Prostate gland (tissue), 2 donors: Measurements from ENCODE around the gene SNCG. TPM values are rescaled to one million over a fixed set of nuclear protein-coding genes. Genes with fewer than 3 reads are reported as not detected.
"Not testable (repeated sequence)": the region's sequence is repeated elsewhere in the genome, so short reads cannot be mapped to it uniquely, and the experiment has no call there.

Source experiments
- DNase-seq: peaks from one replicate; pipeline ENCODE4 v3.0.0-alpha.2; 2019; ENCODE audit warnings: low spot score
- H3K27ac ChIP-seq, 2 donors: fragments of 200-600 bp; sonication (generic); 2 replicates each; pipeline ENCODE4 v1.5.1; 2017 to 2019
- H3K27me3 ChIP-seq: fragments of 200-600 bp; sonication (generic); replicated peaks from 2 replicates; pipeline ENCODE4 v1.5.1; 2019; ENCODE audit not compliant: insufficient read depth
- H3K36me3 ChIP-seq, 2 donors: fragments of 200-600 bp; sonication (generic); 1 replicate in 1 of 2; 2 replicates in 1 of 2; pipeline versions ENCODE4 v1.5.1 to v1.8.1; 2017 to 2019
- H3K4me1 ChIP-seq: fragments of 200-600 bp; sonication (generic); replicated peaks from 2 replicates; pipeline ENCODE4 v1.5.1; 2019
- H3K4me3 ChIP-seq, 2 donors: fragments of 200-600 bp; sonication (generic); 2 replicates each; pipeline ENCODE4 v1.5.1; 2017 to 2019
- H3K9me3 ChIP-seq: fragments of 200-600 bp; sonication (generic); 2 replicates; pipeline ENCODE4 v1.5.1; 2017
- POLR2A ChIP-seq: fragments of 450-650 bp; IDR thresholded peaks from one replicate; pipeline ENCODE4 v1.6.1; 2016; ENCODE audit warnings: antibody characterized with exemption, mild to moderate bottlenecking
- POLR2AphosphoS5 ChIP-seq: sonication (generic); formaldehyde crosslinking; IDR thresholded peaks from one replicate; pipeline ENCODE4 v1.6.1; 2017; ENCODE audit warnings: antibody characterized with exemption
- WGBS: methylation state at CpG from one replicate; pipeline ENCODE4 v1.1.5; 2018; 5-methylcytosine and 5-hydroxymethylcytosine counted together
- intact Hi-C: fragments of 100-400 bp; cut with DNase I; formaldehyde crosslinking; loops from one replicate; pipeline ENCODE4 v1.14.2; 2022
- total RNA-seq, 2 donors: library from RNA; depleted of rRNA; stranded (reverse); fragments of >200 nt; gene quantifications; one replicate each; pipeline ENCODE4 v1.1.0, GENCODE V29; 2016
- TF ChIP-seq, protein P1 (sequence below), 4 experiments: fragments of 200-600 bp in 2 of 4; fragments of 450-650 bp in 2 of 4; sonication (generic) in 2 of 4; IDR thresholded peaks; 1 replicate in 3 of 4; 2 replicates in 1 of 4; pipeline ENCODE4 v1.5.1; 2016 to 2019; ENCODE audit warnings: antibody characterized with exemption in 4 of 4, mild to moderate bottlenecking in 2 of 4, moderate library complexity in 2 of 4

Gene SNCG
- total RNA-seq, 2 donors from 2014 or later = 38.5 to 46.6 TPM

DNA sequence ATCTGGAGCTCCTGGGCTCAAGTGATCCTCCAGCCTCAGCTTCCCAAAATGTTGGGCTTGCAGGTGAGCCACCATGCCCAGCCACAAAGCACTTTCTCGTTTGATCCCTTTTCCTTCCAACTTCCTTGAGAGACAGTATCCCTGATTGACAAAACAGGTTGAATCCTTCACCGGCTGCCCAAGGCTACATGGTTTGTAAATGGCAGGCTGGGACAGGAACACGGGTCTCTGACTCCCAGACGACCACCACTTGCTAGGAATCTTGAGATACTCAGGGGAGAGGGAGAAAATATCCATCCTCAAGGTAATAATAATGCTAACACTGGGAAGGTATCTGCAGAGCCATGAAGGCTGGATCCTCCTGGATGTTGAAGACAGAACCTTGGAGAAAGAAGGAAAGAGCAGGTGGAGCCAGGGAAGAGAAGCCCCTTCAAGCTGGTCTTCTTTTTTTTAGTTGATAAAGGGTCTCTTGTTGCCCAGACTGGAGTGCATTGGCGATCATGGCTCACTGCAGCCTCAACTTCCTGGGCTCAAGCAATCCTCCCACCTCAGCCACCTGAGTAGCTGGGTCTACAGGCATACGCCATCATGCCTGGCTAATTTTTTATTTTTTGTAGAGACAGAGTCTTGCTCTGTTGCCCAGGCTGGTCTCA lies 20.8 kb upstream of the SNCG start:
- no peak overlapping the region for H3K4me3 ChIP-seq
- 62% methylated on average over 6 of the region's 6 CpGs for WGBS
- no peak overlapping the region for H3K27ac ChIP-seq
- TF ChIP-seq POLR2A (no peak), POLR2AphosphoS5 (no peak)
- no peaks in the 10 kb centered on the region for H3K27me3 ChIP-seq
- DNase-seq = no peak
- no peaks in the 10 kb centered on the region for H3K4me1 ChIP-seq
- H3K9me3 ChIP-seq = no peaks in the 10 kb centered on the region
- no peaks in the 10 kb centered on the region for H3K36me3 ChIP-seq
- intact Hi-C loops = no loop called here

DNA sequence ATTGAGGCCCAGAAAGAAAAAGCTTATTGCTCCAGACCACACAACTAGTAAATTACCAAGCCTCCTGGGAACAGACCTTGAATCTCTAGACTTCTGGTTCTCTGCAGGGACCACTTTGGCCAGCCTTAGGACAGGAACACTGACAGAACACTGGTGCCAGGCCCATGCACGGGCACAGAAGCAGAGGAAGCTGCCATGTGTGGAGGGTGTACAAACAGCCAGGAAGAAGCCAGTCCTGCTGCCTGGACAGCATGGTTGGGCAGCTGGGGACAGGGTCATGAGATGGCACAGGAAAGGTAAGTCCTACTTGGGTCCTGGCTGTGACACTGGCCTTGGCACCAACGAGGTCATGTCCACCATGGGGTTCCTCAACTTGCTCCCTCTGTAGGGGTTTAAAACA lies 20.1 kb upstream of the SNCG start:
- 78% methylated on average over 2 of the region's 2 CpGs for WGBS
- no peaks in the 10 kb centered on the region for H3K36me3 ChIP-seq
- no peak overlapping the region for H3K4me3 ChIP-seq
- TF ChIP-seq, protein P1, sequence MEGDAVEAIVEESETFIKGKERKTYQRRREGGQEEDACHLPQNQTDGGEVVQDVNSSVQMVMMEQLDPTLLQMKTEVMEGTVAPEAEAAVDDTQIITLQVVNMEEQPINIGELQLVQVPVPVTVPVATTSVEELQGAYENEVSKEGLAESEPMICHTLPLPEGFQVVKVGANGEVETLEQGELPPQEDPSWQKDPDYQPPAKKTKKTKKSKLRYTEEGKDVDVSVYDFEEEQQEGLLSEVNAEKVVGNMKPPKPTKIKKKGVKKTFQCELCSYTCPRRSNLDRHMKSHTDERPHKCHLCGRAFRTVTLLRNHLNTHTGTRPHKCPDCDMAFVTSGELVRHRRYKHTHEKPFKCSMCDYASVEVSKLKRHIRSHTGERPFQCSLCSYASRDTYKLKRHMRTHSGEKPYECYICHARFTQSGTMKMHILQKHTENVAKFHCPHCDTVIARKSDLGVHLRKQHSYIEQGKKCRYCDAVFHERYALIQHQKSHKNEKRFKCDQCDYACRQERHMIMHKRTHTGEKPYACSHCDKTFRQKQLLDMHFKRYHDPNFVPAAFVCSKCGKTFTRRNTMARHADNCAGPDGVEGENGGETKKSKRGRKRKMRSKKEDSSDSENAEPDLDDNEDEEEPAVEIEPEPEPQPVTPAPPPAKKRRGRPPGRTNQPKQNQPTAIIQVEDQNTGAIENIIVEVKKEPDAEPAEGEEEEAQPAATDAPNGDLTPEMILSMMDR (IDR thresholded peaks at IDR 0.05) = no peak
- no peak for TF ChIP-seq POLR2AphosphoS5
- no peak for TF ChIP-seq POLR2A
- H3K27ac ChIP-seq = no peak overlapping the region
- DNase-seq = no peak
- no peaks in the 10 kb centered on the region for H3K27me3 ChIP-seq
- no peaks in the 10 kb centered on the region for H3K4me1 ChIP-seq
- H3K9me3 ChIP-seq = no peaks in the 10 kb centered on the region
- intact Hi-C loops = no loop called here

DNA sequence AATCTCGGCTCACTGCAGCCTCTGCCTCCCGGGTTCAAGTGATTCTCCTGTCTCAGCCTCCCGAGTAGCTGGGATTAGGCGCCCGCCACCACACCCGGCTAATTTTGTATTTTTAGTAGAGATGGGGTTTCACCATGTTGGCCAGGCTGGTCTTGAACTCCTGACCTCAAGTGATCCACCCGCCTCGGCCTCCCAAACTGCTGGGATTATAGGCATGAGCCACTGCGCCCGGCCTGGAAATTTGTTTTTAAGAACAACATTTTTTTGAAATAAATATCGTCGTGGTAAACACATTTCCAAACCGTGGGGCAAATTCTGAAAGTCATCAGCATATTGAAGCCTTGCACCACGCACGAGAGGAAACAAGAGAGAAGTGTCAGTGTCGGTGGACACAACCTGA lies 18.3 kb upstream of the SNCG start:
- H3K9me3 ChIP-seq, H3K4me3 ChIP-seq, DNase-seq, intact Hi-C loops, H3K27ac ChIP-seq, H3K27me3 ChIP-seq, H3K36me3 ChIP-seq, H3K4me1 ChIP-seq: not testable (repeated sequence)
- whole genome bisulfite sequencing = 90% methylated on average over 16 of the region's 16 CpGs

DNA sequence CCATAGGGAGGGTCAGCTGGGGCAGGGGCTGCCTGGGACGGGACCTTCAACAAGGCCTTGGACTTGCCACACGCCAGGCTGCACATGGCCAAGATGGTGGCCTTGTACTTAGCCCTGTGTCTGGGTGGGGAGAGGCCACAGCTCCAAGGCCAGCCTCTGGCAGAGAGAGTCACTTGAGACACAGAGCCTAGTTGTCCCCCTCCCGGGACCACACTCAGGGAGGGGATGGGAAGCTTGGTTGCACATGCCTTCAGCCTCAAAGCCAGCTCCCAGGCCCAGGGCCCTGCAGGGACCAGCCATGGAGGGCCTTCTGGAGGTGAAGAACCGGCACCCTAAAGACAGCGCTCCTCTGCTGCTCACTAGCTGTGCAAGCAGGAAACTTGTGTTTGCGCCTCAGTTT lies 17.7 kb upstream of the SNCG start:
- intact Hi-C loops = no loop called here

DNA sequence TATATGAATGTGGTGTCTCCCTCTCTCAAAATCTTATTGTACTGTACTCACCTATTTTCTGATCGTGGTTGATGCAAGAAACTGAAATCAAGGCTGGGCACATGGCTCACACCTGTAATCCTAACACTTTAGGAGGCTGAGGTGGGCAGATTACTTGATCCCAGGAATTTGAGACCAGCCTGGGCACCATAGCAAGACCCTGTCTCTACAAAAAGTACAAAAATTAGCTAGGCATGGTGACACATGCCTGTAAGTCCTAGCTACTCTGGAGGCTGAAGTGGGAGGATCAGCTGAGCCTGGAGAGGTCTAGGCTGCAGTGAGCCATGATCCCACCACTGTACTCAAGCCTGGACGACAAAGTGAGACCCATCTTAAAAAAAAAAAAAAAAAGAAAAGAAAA lies 17.0 kb upstream of the SNCG start:
- H3K4me1 ChIP-seq = no peaks in the 10 kb centered on the region
- intact Hi-C loops = no loop called here
- H3K27me3 ChIP-seq = no peaks in the 10 kb centered on the region
- H3K4me3 ChIP-seq = no peak overlapping the region
- no peak for DNase-seq
- no peaks in the 10 kb centered on the region for H3K9me3 ChIP-seq
- WGBS = 83% methylated on average over 2 of the region's 2 CpGs
- H3K27ac ChIP-seq = no peak overlapping the region
- TF ChIP-seq POLR2AphosphoS5 (no peak), POLR2A (no peak)
- TF ChIP-seq, protein P1 (IDR thresholded peaks at IDR 0.05) = no peak
- H3K36me3 ChIP-seq = no peaks in the 10 kb centered on the region

More for the DNA sequence above, 17.7 kb upstream of the SNCG start:
- Histone ChIP-seq H3K4me1 (no peaks in the 10 kb centered on the region), H3K27ac (no peak overlapping the region), H3K36me3 (no peaks in the 10 kb centered on the region), H3K4me3 (no peak overlapping the region), H3K9me3 (no peaks in the 10 kb centered on the region), H3K27me3 (no peaks in the 10 kb centered on the region)
- no peak for DNase-seq
- WGBS = 86% methylated on average over 5 of the region's 6 CpGs
- TF ChIP-seq, protein P1 (IDR thresholded peaks at IDR 0.05) = no peak
- TF ChIP-seq POLR2A (no peak), POLR2AphosphoS5 (no peak)

DNA sequence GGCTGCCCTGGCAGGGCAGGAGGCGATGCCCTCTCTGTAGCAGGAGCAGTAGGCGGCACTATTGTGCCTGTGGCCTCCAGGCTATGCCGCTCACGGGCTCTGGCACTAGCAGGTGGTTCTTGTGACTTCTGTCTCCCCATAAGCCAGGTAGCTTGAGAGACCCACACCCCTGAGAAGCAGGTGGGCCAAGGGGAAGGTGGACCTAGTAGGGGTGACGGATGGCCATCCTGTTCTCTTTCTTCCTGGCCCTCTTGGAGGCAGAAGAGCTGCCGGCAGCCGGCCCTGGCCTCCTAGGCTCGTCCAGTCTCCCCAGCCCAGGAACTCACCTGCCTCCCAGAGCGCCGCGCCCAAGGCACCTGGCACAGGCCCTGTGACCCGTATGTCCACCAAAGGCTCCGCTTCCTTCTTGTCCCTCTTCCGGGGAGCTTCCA lies 16.4 kb upstream of the SNCG start:
- intact Hi-C loops = no loop called here
- Histone ChIP-seq H3K4me1 (no peaks in the 10 kb centered on the region), H3K27me3 (no peaks in the 10 kb centered on the region), H3K27ac (no peak overlapping the region), H3K4me3 (no peak overlapping the region), H3K9me3 (no peaks in the 10 kb centered on the region), H3K36me3 (no peaks in the 10 kb centered on the region)
- 91% methylated on average over 14 of the region's 14 CpGs for WGBS
- no peak for DNase-seq
- TF ChIP-seq POLR2AphosphoS5 = no peak
- TF ChIP-seq, protein P1 (IDR thresholded peaks at IDR 0.05) = no peak
- no peak for TF ChIP-seq POLR2A
